Smooth muscle cell of the pulmonary artery (primary cell): ENCODE measurements around the gene RRAD. TPM values are rescaled to one million over a fixed set of nuclear protein-coding genes. Genes with fewer than 3 reads are reported as not detected.

Experiments used
- total RNA-seq: library from RNA; depleted of rRNA; stranded (reverse); fragments of >200 nt; gene quantifications from 2 replicates; pipeline ENCODE4 v1.2.3, GENCODE V29; 2014

RRAD gene, protein sequence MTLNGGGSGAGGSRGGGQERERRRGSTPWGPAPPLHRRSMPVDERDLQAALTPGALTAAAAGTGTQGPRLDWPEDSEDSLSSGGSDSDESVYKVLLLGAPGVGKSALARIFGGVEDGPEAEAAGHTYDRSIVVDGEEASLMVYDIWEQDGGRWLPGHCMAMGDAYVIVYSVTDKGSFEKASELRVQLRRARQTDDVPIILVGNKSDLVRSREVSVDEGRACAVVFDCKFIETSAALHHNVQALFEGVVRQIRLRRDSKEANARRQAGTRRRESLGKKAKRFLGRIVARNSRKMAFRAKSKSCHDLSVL
- total RNA-seq: 14.9 and 36.8 TPM in 2 replicates

DNA sequence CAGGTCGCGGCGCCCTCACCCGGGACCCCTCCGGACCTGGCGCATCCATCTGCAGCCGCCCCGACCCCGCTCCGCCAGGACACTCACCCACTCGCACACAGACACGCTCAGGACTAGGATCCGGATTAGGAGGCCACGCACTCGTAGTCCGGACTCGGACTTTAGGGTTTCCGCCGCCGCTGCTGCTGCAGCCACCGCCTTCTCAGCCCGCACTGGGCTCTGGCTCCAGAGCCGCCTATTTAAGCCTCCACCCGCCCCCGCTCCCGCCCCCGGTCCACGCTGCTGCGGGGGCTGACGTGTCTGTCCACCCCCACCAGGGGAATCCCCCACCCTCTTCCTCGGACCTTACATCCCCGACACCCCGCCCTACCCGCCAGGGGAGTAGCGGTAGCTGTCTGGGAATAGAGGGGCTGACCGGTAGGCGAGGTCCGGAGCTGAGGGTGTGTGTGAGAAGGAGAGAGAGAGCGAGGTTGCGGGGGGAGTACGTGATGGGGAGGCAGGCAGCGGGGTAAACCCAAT, at the start of gene RRAD:
RRAD (minus strand) TSS at position 214 of the 519 bp plus-strand sequence. CDS start 356 bp downstream, outside the sequence.

DNA sequence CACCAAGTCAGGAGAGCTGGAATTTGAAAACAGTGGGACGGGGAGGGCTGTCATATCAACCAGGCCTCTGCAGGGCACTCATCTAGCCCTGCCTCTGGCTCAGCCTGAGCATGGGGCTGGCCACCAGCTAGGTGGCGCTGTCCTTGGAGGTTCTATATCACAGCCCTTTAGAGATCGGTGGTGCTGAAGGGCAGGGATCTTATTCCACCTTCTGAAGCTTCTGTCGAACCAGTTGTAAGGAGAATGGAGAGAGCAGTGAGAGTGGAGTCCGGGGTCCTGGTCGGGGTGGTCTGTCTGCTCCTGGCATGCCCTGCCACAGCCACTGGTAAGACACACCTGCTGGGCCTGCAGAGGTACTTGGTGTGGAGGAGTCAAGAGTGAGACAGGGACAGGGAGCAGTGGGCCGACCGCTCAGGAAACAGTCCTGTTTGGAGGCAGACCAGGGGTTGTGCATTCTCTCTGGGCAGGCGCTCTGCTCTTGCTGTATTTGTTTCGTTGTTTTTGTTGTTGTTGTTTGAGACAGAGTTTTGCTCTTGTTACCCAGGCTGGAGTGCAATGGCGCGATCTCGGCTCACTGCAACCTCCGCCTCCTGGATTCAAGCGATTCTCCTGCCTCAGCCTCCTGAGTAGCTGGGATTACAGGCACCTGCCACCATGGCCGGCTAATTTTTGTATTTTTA, 35.9 kb upstream of the RRAD start, which contains the start of gene CES3:
CES3 (plus strand) TSS at position 202 of the 680 bp plus-strand sequence; CDS start at position 244, 42 bp downstream.

DNA sequence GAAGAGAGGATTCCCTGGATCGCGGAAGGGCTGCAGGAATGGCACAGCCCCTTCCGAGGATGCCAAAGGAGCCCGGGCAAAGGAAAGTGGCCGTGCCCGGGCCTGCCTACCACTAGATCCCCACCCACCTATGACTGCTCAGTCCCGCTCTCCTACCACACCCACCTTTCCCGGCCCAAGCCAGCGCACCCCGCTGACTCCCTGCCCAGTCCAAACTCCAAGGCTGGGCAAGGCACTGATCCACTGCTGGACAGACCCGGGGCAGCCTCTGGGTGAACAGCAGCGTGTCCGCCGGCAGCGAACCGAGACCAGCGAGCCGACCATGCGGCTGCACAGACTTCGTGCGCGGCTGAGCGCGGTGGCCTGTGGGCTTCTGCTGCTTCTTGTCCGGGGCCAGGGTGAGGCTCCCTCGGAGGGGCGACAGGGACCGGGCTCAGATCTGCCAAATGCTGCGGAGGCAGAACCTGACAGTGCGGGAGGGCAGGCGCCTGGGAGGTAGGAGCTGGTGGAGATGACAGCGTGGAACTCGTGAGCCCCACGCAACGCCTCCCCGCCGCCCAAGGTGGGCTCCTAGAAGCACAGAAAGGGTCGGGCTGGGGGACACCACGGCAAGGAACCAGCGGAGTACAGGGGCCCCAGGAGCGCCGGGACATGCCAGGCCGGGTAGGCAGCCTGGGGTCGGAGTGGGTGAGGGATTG, 10.1 kb upstream of the RRAD start, which contains the start of gene CES2:
CES2 (plus strand) TSS at position 203 of the 698 bp plus-strand sequence; CDS start at position 323, 120 bp downstream.

DNA sequence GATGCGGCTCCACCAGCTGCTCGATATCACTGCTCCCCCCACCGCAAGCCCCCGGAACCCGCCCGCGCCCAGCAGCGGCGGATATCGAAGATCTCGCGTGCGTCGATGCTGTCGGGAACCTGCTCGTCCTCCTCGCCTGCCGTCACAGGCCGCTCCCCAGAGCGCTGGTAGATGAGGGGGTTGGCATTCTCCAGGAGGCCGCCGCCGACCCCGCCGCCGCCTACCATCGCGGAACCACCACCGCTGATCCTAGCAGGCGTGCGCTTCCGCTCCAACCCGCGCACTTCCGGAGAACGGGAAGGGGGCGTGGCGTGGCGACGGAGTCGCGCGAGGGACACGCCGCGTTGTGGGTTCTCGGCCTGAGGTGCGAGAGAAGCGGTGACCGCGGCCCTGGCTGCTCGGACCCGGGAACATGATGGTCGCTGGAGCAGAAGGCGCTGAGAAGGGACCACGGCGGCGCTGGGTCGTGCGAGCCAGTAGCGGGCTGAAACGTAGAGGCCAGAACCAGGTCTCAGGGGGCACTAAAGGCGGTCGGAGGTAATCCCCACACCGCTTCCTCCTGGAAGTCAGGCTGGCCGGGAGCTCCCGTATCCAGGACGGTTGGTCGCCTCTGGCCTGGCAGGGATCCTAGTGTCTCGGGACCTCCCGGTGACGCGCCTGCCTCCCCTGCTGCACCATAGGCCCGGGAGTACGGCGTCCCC, 9.0 kb upstream of the RRAD start, which contains the start of gene CIAO2B:
CIAO2B (minus strand) TSS at position 265 of the 701 bp plus-strand sequence; CDS start at position 227, 38 bp downstream.

DNA sequence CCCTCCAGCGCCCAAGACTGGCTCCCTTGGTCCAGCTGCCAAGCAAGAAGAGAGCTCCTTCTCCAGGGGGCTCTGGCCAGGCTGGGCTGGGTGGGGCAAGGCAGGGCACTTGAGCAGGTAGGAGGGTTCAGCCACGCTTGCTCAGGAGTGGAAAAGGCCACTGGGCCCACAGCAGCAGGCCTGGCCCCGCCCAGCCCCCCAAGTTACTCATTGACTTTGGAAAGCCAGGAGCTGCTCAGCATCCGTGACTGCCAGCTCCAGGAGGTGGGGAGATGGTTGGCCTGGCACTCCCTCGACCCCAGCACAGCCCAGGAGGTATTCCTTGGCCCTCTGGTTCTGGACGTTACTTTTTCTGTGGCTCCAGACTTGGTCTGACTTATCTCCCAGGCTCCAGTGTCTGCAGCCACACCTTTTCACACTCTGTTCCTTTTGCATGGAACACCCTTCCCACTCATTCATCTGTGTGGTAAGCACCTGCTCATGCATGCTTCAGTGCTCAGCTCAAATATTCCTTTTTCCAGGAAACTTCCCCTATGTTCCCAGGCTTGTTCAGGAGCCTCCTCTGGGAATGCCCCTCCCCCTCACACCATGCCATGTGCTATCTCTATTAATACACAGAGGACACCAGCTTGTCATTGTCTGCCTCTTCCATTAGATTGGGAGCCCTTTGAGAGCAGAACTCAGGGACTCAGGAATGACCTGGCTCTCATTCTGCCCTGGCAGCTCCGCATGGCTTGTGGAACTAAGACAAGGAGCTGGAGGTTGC, 6.3 kb downstream of the RRAD start, which contains the start of gene CDH16:
CDH16 (minus strand) TSS at position 83 of the 766 bp plus-strand sequence. CDS start 820 bp downstream, outside the sequence.

DNA sequence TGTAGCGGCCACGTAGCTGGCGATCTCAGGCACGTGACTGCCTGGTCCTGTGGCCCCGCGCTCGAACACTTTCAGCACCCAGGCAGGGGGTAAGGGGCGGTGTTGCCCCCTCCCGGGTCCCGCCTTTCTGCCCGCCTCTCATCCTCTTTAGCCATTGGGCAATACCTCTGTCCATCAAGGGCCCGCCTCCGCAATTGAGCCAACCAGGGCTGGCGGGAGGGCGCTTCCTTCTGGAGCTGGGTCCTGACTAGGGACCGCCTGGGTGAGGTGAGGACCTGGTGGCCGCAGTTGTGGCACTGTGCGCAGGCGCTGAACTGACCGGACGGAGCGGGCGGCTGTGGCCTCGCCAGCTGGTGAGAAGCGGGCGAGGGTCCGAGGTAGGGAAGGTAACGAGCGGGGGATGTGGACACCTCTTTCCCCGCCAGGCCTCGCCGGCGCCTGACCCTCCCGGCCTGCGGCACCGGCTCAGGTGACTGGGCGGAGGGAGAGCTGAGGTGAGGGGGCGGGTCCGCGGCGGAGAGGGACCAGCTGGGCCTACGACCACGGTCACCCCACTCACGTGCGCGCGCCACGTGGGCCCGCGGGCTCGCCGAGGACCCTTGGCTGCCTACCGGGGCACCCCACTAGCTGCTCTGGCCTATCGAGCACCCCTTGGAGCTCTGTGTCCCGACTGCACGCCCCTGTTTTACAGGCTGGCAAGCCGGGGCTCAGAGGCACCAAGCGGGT, 44.9 kb downstream of the RRAD start, which contains the start of gene PDP2:
PDP2 (plus strand) TSS at position 228 of the 726 bp plus-strand sequence. CDS start 3,770 bp downstream, outside the sequence.

Other genes starting within 250 kb of the RRAD start
- gene CMTM4, start 228.8 kb downstream of the RRAD start, total RNA-seq: 24.0 and 31.8 TPM in 2 replicates
- 165 and 178 TPM in 2 replicates for gene DYNC1LI2, start 173.9 kb downstream of the RRAD start, total RNA-seq
- gene TERB1, start 124.0 kb downstream of the RRAD start, total RNA-seq: 0.07 TPM in 1 of 2 replicates, not detected in the other
- gene NAE1, start 94.6 kb downstream of the RRAD start, total RNA-seq: 44.5 and 47.8 TPM in 2 replicates
- not detected in 2 replicates for gene CA7, start 81.1 kb downstream of the RRAD start, total RNA-seq
- 11.4 and 17.6 TPM in 2 replicates for gene PDP2, start 45.0 kb downstream of the RRAD start, total RNA-seq
- gene CDH16, start 6.7 kb downstream of the RRAD start, total RNA-seq: not detected in 2 replicates
- gene CIAO2B, start 8.9 kb upstream of the RRAD start, total RNA-seq: 125 and 137 TPM in 2 replicates
- gene CES2, start 10.0 kb upstream of the RRAD start, total RNA-seq: 31.9 and 35.9 TPM in 2 replicates
- gene CES3, start 35.7 kb upstream of the RRAD start, total RNA-seq: 0.39 and 1.2 TPM in 2 replicates
- gene CES4A, start 63.1 kb upstream of the RRAD start, total RNA-seq: 0.99 and 1.8 TPM in 2 replicates
- 57.0 and 57.7 TPM in 2 replicates for gene CBFB, start 103.6 kb upstream of the RRAD start, total RNA-seq
- 20.0 and 22.0 TPM in 2 replicates for gene PHAF1, start 184.4 kb upstream of the RRAD start, total RNA-seq
- 47.2 and 55.1 TPM in 2 replicates for gene B3GNT9, start 225.5 kb upstream of the RRAD start, total RNA-seq
- 18.2 and 18.9 TPM in 2 replicates for gene TRADD, start 234.4 kb upstream of the RRAD start, total RNA-seq
- 11.9 and 12.8 TPM in 2 replicates for gene FBXL8, start 234.4 kb upstream of the RRAD start, total RNA-seq
- gene HSF4, start 239.2 kb upstream of the RRAD start, total RNA-seq: 12.1 and 23.0 TPM in 2 replicates
- 42.4 and 43.0 TPM in 2 replicates for gene NOL3, start 245.0 kb upstream of the RRAD start, total RNA-seq